PC-9 (cell line): ENCODE measurements around the gene ESM1.

ENCODE experiments used
- CTCF ChIP-seq: fragments of 200-600 bp; sonication (generic); conservative IDR thresholded peaks from 2 replicates; pipeline ENCODE4 v1.6.1; 2017; ENCODE audit warnings: mixed run types, antibody characterized with exemption, mild to moderate bottlenecking, moderate library complexity
- EZH2 ChIP-seq: fragments of 200-600 bp; sonication (generic); IDR thresholded peaks from 2 replicates; pipeline ENCODE4 v1.8.0; 2017; ENCODE audit warnings: antibody characterized with exemption, low read depth

GRCh38 chr5:54993318-54993717 is 7.9 kb upstream of the ESM1 start:
- TF ChIP-seq EZH2 (no peak), CTCF (no peak)
